BE2C (cell line): ENCODE measurements around the gene PRPS2.

Experiments used
- DNase-seq: peaks from one replicate; pipeline ENCODE4 v3.0.0-alpha.2; 2020
- H3K27me3 ChIP-seq: fragments of 250-450 bp; sonication (Bioruptor Pico); 2 replicates; pipeline ENCODE4 v1.5.1; 2020; ENCODE audit warnings: mild to moderate bottlenecking
- H3K36me3 ChIP-seq: fragments of 250-450 bp; sonication (Bioruptor Pico); 2 replicates; pipeline ENCODE4 v1.5.1; 2020; ENCODE audit warnings: mild to moderate bottlenecking
- H3K4me1 ChIP-seq: fragments of 250-450 bp; sonication (Bioruptor Pico); 2 replicates; pipeline ENCODE4 v1.5.1; 2020
- H3K4me3 ChIP-seq: 2 replicates; pipeline ENCODE4 v1.5.1; 2011; ENCODE audit warnings: low read depth, low read length
- H3K9me3 ChIP-seq: fragments of 250-450 bp; sonication (Bioruptor Pico); 2 replicates; pipeline ENCODE4 v1.5.1; 2020
- CTCF ChIP-seq: IDR thresholded peaks from 2 replicates; pipeline ENCODE4 v1.5.1; 2012; ENCODE audit warnings: mild to moderate bottlenecking, low read depth, low read length

PRPS2 gene

DNA sequence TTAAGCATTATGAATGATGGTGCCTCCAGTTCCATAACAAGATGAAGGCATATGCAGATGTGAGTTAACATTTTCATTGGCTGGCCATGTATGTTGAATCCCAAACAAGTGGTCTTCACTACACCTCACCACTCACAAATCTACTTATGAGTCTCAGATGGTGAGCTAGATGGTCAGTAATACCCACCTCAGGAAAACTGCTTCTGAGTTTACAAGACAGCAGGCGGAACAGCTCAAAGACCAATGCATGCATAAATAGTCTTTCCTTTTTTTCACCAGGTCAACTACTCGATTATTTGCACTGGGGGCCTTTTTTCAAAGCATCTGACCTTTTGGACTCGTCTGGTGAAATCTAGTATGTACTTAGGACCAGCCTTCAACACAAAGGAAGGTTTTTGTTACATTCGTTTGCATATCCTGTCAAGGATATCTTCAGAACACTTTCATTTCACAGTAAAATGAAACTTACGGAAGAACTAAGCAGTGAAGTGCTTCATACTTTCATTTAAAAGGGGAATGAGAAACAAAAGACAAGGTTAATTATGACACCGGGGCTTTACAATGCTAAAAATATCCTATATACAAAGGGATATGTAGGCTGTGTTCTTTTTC is 52.6 kb downstream of the PRPS2 start:
- H3K9me3 ChIP-seq: no peaks in the 10 kb centered on the region
- DNase-seq: no peak
- no peaks in the 10 kb centered on the region for H3K4me1 ChIP-seq
- no peak overlapping the region for H3K4me3 ChIP-seq
- H3K27me3 ChIP-seq: no peaks in the 10 kb centered on the region
- TF ChIP-seq CTCF: no peak
- H3K36me3 ChIP-seq: no peaks in the 10 kb centered on the region

DNA sequence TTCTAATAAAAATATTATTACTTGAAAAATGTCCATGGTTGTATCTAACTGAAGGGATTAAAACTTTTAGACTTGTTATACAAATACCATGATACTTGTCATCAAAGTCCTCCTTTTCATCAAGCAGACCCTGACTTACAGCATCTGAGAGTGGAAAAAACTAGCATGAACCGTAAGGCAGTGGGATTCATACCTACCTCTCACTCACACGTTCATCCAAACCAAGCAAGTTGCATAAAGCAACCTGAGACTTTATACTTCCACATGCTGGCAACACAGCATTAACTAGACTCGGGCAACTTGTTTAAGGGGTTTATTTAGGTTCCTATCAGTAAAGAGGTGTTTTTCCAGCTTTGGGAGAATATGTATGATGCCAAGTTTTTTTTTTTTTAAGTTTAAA is 53.1 kb downstream of the PRPS2 start:
- Histone ChIP-seq H3K27me3 (no peaks in the 10 kb centered on the region), H3K9me3 (no peaks in the 10 kb centered on the region), H3K36me3 (no peaks in the 10 kb centered on the region), H3K4me1 (no peaks in the 10 kb centered on the region), H3K4me3 (no peak overlapping the region)
- no peak for DNase-seq
- TF ChIP-seq CTCF: no peak

GRCh38 chrX:12865359-12865758 is 74.1 kb downstream of the PRPS2 start:
- H3K9me3 ChIP-seq: no peaks in the 10 kb centered on the region
- no peak overlapping the region for H3K4me3 ChIP-seq
- DNase-seq: peak; percentile 15
- no peaks in the 10 kb centered on the region for H3K36me3 ChIP-seq
- H3K4me1 ChIP-seq: no peaks in the 10 kb centered on the region
- 0 out of 2 replicates have a peak, but pooled peaks have one; percentile 6 for TF ChIP-seq CTCF
- no peaks in the 10 kb centered on the region for H3K27me3 ChIP-seq

GRCh38 chrX:12866451-12867377 is 75.5 kb downstream of the PRPS2 start, which contains the start of gene TLR7:
TLR7 (plus strand) TSS chrX:12867072; CDS start chrX:12867579, 507 bp downstream.
- Histone ChIP-seq H3K27me3 (no peaks in the 10 kb centered on the region), H3K4me1 (no peaks in the 10 kb centered on the region), H3K4me3 (no peak within 1 kb of the TSS), H3K36me3 (no peaks in the 10 kb centered on the region), H3K9me3 (no peaks in the 10 kb centered on the region)
- DNase-seq: no peak
- TF ChIP-seq CTCF: no peak

GRCh38 chrX:12867685-12868084 is 76.5 kb downstream of the PRPS2 start:
- Histone ChIP-seq H3K27me3 (no peaks in the 10 kb centered on the region), H3K4me3 (no peak overlapping the region), H3K36me3 (no peaks in the 10 kb centered on the region), H3K4me1 (no peaks in the 10 kb centered on the region), H3K9me3 (no peaks in the 10 kb centered on the region)
- TF ChIP-seq CTCF: no peak
- DNase-seq: no peak

GRCh38 chrX:12868747-12869146 is 77.5 kb downstream of the PRPS2 start:
- no peak for TF ChIP-seq CTCF
- no peak for DNase-seq
- Histone ChIP-seq H3K9me3 (no peaks in the 10 kb centered on the region), H3K4me1 (no peaks in the 10 kb centered on the region), H3K36me3 (no peaks in the 10 kb centered on the region), H3K27me3 (no peaks in the 10 kb centered on the region), H3K4me3 (no peak overlapping the region)
